Activated CD4-positive, alpha-beta T cell treated with anti-CD3 and anti-CD28 coated beads, Interleukin-2, amount 50 U/mL, for 24 hours (primary cell): ENCODE measurements around the gene ZNF470.

ENCODE experiments used
- DNase-seq, 2 donors: peaks; one replicate each; pipeline ENCODE4 v3.0.0-alpha.2; 2020; ENCODE audit warnings: low read depth in 1 of 2, low spot score in 1 of 2

Gene ZNF470

GRCh38 chr19:56567274-56568120 lies at the start of gene ZNF470:
Gene ZNF470, plus strand, starts transcription at chr19:56567468. Its CDS starts 2,844 bp downstream, at chr19:56570312.
- DNase-seq = peak; percentile 75 to 85

- no peak for DNase-seq
These were observed 41.9 kb upstream of the ZNF470 start for GRCh38 chr19:56525214-56525860.

GRCh38 chr19:56537442-56537841 lies 29.8 kb upstream of the ZNF470 start:
- DNase-seq = no peak

GRCh38 chr19:56538254-56538760 lies 29.0 kb upstream of the ZNF470 start:
- DNase-seq = peak; percentile 71 to 86

- DNase-seq = peak; percentile 1 to 32
These were observed 28.5 kb upstream of the ZNF470 start, which contains the start of gene ZFP28 for GRCh38 chr19:56538761-56539263. Gene ZFP28, plus strand, starts transcription at chr19:56538948. Its CDS starts 71 bp downstream, at chr19:56539019.

- no peak for DNase-seq
These were observed 23.5 kb upstream of the ZNF470 start for GRCh38 chr19:56543776-56544175.

- DNase-seq = no peak
These were observed 19.7 kb upstream of the ZNF470 start for GRCh38 chr19:56547535-56547934.

- DNase-seq = no peak
These were observed 12.9 kb upstream of the ZNF470 start for GRCh38 chr19:56554272-56554869.

GRCh38 chr19:56562766-56563165 lies 4.5 kb upstream of the ZNF470 start:
- no peak for DNase-seq

GRCh38 chr19:56566904-56567273 lies 379 bp upstream of the ZNF470 start:
- DNase-seq = peak in 1 of 2 donors; percentile 11

- DNase-seq = no peak
These were observed 5.3 kb downstream of the ZNF470 start for GRCh38 chr19:56572589-56572988.

GRCh38 chr19:56573914-56574313 lies 6.6 kb downstream of the ZNF470 start:
- no peak for DNase-seq

GRCh38 chr19:56577719-56578602 lies 10.7 kb downstream of the ZNF470 start:
- no peak for DNase-seq

GRCh38 chr19:56594446-56594782 lies 27.1 kb downstream of the ZNF470 start:
- DNase-seq = no peak

GRCh38 chr19:56594783-56595547 lies 27.7 kb downstream of the ZNF470 start, which contains the start of gene ZNF71:
Gene ZNF71, plus strand, starts transcription at chr19:56595302. Its CDS starts 6,257 bp downstream, at chr19:56601559.
- peak; percentile 73 to 89 for DNase-seq

GRCh38 chr19:56595548-56595899 lies 28.3 kb downstream of the ZNF470 start:
- DNase-seq = no peak

GRCh38 chr19:56596676-56597075 lies 29.4 kb downstream of the ZNF470 start:
- no peak for DNase-seq

- DNase-seq = no peak
These were observed 30.4 kb downstream of the ZNF470 start for GRCh38 chr19:56597696-56598095.

GRCh38 chr19:56601375-56601774 lies 34.1 kb downstream of the ZNF470 start:
- DNase-seq = no peak

- no peak for DNase-seq
These were observed 36.6 kb downstream of the ZNF470 start for GRCh38 chr19:56603829-56604228.
